T-helper 2 cell treated with Interferon-gamma antibody and Interleukin-4, amounts not matched to agents 100 ng/mL and 5 ng/mL, for 36 hours (primary cell): Measurements from ENCODE around the gene FAM217A. TPM values are rescaled to one million over a fixed set of nuclear protein-coding genes. Genes with fewer than 3 reads are reported as not detected.

Source experiments
- intact Hi-C: fragments of 100-400 bp; cut with micrococcal nuclease; formaldehyde crosslinking; loops from one replicate; pipeline ENCODE4 v1.15.1; 2023
- total RNA-seq: library from RNA; stranded (reverse); gene quantifications from 2 replicates; pipeline ENCODE4 v1.2.3, GENCODE V29; 2022

FAM217A gene
- total RNA-seq, 1 donor from 2014 or later, result not detected

- intact Hi-C loops, result loop anchor here (10.0 kb wide), 1 partner anchor 1239 kb away; the partner anchor contains the start of genes FARS2 and LYRM4
Measured at GRCh38 chr6:4025681-4026080, 53.3 kb downstream of the FAM217A start.

GRCh38 chr6:4023240-4023639 is 55.7 kb downstream of the FAM217A start:
- intact Hi-C loops, result loop anchor here (5.0 to 10.0 kb wide), 3 partner anchors 754 to 1242 kb away; partner anchors contain the start of genes CDYL, FARS2, LYRM4 and RPP40

- intact Hi-C loops, result loop anchor here (1.0 to 10.0 kb wide), 6 partner anchors 37 to 1257 kb away; partner anchors contain the start of genes BPHL, CDYL, FARS2 and LYRM4
Measured at GRCh38 chr6:4021854-4022695, 56.9 kb downstream of the FAM217A start.

GRCh38 chr6:4021133-4021853 is 57.6 kb downstream of the FAM217A start:
- intact Hi-C loops, result loop anchor here (1.0 to 10.0 kb wide), 6 partner anchors 38 to 1256 kb away; partner anchors contain the start of genes BPHL, CDYL, FARS2 and LYRM4

GRCh38 chr6:4020822-4021132 is 58.2 kb downstream of the FAM217A start:
- intact Hi-C loops, result loop anchor here (1.0 to 10.0 kb wide), 6 partner anchors 39 to 1256 kb away; partner anchors contain the start of genes BPHL, CDYL, FARS2 and LYRM4

- intact Hi-C loops, result loop anchor here (1.0 to 5.0 kb wide), 5 partner anchors 40 to 952 kb away; partner anchors contain the start of genes ECI2, PSMG4 and RIPK1
Measured at GRCh38 chr6:4018924-4019236, 60.1 kb downstream of the FAM217A start.

Other genes with a start within 250 kb of the FAM217A start
- 11.0 and 11.2 TPM in 2 replicates for gene FAM50B, start 229.8 kb downstream of the FAM217A start, total RNA-seq
- 27.6 and 30.4 TPM in 2 replicates for gene ECI2, start 56.4 kb upstream of the FAM217A start, total RNA-seq